GF-D8 (cell line): ENCODE measurements around the gene NGF.
"Not testable (repeated sequence)": the region's sequence is repeated elsewhere in the genome, so short reads cannot be mapped to it uniquely, and the experiment has no call there.

Experiments used
- DNase-seq: peaks from one replicate; lab custom pipeline; 2025; lab: John Stamatoyannopoulos, UW

Gene NGF

DNA sequence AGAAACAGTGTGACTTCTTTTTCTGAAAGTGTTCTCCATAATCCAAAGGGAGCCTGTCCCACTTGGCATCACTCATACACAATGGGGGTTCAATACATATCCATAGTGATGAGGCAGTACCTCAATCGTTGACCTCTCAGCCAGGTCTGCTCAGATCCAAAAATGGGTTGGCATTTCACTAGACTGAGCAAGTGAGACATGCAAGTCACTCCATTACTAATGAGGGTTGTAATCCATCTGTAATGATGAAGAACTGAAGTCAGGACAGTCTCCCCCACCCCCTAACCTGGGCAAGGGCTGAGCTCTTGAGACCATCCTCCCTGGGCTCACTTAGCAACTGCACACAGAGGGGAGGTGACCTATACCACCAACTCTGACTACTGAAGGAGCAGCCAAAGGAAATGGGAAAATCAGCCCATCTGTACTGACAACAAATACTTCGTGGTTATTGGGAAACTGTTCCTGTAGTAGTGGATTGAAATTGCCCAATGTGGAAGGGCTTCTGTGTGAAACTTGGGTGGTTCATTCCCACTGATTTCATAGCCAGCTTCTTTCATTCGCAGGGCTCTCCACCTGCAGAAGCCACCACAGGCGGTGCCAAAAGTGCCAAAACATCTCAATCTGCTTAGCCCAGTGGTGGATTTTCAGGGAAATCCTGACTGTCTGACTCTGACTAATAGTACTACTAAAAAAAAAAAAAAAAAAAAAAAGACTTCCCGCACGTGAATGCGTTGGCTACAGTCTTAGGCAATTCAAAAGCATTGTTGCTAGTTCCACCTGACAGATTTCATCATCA is 5.0 kb downstream of the NGF start:
- no peak for DNase-seq

DNA sequence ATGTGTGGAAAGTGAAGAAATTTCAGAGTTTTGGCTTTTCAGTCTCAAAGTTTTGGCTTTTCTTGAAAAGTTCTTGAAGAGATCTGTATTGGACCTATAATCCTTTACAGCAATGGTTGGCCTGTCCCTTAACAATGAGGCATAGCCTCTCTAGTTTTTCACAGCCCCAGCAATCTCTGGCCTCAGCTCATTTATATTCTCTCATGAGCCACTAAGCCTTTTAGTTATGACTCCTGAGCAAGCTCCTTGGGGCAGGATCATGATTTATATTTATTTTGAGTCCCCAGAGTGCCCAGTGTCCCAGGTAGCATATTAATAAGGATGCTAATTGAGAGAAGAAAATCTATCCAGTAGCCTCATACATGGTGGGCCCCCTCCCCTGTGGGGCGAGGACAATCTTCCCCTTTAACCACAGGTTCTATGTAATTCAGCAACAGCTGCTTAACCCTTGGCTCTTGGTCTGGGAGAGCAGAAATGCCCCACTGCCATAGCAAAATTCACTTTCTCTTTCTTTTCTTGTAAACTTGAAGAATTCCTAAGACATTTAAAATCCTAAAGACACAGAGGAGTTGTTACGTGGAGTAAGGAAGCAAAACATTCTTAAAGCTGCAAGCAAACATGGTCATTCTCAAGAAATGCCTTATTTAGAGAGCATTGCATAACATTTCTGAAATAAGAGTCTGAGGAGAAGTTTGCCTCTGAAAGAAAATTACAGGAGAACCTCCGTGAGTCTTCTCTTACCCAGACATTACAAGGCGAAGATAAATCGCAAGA is 6.3 kb downstream of the NGF start:
- DNase-seq = no peak

DNA sequence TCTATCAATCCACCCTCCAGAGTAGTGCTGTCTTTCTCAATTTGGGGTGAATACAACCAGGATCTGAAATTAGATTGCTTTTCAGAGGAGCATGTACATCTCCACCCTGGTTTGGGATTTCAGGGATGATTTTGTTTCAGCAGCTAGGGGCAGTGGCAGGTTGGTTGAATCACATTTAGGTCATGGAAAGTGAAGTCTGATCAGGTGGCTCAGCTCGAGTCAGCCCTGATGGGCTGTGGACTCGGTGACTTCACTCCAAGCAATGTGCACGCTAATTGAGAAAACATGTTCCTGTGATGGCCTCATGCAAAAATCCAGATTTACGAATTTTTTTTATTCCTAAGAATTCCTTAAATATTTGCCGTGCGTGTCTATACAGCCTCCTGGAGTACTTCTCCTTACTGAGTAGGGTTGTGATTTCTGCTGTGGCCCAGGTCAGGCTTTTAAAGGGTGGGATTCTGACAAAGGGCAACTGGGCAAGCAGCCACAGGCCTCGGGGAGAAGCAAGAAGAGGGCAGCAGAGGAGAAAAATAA is 7.5 kb downstream of the NGF start:
- no peak for DNase-seq

DNA sequence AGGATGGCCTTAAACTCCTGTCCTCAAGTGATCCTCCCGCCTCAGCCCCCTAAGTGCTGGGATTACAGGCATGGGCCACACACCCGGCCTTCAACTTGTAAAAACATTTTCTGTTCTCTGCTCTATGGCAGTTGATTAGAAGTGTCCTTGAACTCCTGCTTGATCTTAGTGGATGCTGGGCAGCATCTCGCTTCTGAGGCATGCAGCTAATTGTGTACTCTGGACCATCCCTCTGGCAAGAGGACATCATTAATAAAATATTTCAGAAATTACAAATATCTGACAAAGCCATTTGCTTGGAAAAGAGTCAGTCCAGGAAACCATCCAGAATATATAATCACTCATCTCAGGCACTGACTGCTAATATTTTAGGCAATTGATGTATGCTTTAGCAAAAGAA is 8.1 kb downstream of the NGF start:
- DNase-seq = no peak

DNA sequence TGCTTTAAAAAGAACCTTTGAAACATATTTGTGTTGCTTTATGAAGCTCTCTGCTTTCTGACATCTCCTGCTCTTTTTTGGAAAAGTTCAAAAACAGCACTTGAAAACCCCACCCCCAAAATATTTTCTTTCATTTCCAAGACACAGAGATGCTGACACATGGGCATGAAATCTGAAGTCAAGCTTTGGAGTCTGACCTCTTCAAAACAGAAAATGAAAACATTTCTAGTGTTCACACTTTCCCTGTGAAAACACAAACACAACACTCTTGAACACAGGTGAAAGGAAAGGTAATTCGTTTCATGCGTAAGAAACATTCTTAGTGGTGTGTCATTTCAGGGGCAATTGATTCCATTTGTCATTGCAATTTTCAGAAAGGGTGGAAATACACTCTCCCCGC is 10.8 kb downstream of the NGF start:
- no peak for DNase-seq

DNA sequence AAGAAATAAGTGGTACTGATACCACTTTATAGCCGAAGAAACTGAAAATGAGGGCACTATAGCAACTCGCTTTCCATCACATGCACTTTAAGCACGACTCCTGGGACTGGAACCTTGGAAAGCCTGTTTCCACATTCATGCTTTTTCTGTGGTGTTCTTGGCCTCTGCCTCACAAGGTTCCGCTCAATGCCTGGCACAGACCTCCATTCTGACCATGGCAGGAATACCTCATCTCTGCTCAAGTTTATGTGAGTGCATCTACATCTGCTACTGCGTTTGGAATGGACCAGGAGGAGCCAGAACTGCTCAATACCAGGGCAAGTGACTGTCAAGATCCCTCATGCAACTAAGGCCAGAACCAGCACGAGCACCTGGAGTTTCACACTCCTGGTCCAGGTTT is 11.6 kb downstream of the NGF start:
- DNase-seq = no peak

DNA sequence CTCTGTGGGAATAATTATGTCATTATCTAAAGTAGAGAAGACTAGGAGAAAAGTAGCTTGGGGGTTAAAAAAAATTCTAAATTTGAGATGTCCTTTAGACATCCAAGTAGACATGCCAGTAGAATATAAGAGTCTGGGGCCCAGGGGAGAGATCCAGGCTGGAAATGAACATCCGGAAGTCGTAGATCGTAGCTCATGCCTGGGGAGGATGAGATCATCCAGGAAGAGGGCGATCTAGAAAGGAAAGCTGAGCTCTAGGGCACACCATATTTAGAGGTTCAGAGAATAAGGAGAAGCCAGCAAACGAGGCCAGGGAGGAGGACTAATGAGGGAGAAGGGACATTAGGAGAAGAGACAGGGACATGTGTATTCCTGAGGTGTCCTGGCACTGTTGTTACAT is 12.2 kb downstream of the NGF start:
- DNase-seq = no peak

DNA sequence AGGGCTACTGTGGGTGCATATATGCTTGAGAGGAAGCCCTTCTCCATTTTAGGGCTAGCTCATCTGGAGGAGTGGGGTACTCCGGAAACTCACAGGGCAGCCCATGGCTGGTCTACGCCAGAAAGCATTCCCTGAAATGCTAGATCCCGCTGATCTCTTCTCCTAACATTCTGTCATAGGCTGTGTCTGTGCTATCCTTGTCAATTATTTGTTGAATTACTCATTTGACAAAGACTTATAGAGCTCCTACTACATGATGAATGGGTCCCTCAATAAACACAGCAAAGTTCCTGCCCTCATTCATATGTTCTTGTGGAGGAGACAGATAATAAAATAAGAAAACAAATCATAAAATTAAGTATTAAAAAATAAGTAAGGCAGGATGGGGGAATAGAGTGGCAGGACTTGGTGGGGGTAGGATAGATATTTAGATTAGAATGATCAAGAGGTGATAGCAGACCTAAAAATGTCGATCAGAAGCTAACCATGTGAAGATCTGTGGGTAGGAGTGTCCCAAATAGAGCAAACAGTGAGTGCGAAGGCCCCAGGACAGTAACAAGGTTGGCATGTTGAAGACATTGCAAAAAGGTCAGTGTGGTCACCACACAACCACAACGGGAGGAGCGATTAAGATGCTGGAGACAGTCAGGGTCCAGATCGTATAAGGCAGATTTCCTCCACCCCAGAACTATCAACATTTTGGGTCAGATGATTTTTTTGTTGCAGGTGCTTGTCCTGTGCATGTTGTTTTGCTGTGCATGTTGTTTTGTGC is 13.2 kb downstream of the NGF start:
- DNase-seq = no peak

DNA sequence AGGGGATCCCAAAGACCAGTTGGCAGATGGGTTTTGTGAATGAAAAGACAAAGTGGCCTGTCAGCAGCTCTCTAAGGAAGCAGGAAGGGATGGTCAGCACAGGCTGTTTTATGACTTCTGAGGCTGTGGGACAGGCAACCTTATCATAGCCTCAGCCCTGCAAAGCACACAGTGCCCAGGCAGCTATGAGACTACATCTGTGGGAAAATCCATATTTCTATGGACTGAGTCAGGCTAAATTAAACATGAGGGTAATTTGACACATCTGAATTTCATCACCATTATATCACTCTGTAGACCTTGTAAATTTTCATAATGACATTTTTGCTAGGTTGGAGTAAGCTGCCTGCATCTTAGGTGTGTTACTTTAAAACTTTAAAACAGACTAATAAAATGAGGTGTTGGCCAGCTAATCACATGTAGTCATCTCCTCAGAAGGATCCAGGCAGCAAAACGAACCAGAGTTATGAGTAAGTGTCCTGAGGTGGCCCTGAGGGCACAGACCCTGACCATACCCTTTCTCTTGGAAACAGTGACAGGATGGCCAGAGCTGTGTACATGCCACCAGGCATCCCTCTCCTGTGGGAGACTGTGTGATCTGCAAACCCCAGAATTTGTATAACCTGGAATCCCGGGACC is 14.6 kb downstream of the NGF start:
- DNase-seq = no peak

DNA sequence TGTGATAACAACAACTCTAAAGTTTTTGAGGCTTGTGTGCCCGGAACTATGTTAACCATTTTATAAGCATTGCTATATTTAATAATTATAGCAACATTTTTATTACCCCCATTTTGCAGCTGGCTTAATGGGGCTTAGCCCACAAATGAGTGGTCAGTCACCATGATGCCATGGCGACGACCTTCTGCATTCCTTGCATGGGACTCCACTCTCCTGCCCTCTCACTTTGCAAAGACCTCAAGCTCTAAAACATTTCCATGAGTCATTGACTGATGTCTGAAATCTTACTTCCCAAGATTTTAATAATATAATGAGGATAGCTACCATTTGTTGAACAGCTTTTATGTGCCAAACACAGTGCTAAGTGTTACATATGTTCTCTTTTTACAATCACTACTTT is 15.4 kb downstream of the NGF start:
- no peak for DNase-seq

DNA sequence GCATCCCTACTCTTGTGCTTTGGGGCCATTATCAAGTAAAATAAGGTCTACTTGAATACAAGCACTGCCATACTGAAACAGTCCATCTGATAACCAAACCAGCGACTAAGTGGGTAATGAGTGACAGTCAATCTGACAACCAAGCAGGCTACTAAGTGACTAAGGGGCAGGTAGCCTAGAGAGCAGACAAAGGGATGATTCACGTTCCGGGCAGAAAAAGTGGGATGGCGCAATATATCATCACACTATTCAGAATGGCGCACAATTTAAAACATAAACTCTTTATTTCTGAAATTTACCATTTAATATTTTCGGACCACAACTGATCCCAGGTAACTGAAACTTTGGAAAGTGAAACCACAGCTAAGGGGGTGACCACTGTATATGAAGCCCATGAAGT is 17.7 kb downstream of the NGF start:
- DNase-seq = no peak

DNA sequence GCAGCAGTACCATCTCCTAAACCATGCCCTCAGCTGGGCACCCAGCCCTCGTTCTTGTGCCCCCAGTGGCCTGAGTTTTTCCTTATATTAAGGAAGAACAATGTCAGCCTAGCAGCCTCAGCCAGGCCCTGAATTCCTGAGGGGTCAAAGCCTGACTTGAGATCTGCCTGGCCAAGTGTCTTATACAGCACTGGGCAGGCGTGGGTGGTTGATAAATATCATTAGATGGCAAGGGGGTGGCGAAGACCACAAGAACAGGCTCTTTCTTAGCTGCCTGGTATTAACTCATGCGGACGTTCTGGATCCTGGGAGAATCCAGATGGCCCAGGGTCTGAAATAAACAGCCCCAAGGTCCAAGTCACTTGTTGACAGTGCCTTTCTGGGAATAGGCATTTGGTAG is 18.3 kb downstream of the NGF start:
- no peak for DNase-seq

DNA sequence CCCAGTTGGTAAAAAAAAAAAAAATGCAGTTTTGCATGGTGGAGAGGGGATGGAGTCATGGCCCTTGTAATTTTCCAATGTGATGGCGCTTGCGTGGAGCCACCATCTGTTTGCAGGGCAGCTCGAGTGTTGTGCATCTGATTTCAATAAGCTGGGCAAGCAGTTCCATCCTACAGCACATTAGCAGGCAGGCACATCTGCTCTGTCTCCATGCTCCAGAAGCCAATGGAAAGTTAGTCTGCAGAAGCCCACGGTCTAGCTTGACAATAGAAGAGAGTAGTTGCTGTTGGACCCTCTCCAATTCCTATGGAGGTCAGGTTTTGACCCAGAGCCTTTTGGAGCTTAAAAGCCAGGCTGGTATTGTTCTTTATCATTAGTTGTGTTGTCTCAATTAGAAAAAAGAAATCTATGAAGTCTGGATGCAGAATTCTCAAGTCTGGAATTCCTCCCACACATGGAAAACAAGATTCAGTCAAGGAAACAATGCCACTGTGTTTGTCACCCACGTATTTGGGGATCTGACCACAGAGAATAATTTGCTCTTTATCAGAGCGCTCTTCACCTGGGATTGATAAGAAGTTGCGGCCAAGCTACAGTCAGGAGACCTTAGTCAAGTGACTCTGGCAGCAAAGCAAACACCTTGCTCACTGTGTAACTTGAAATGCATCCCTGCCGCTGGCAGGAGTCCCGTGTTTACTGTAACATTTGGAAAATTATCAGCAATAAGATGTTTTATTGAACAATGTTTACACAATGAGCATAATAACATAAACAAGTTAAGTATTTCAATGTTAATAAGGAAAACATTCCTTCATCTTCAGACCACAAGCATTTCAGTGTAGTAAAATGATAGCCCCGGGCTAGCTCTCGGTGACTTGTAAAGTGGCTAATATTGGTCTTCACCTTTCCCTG is 20.7 kb downstream of the NGF start:
- DNase-seq = no peak

DNA sequence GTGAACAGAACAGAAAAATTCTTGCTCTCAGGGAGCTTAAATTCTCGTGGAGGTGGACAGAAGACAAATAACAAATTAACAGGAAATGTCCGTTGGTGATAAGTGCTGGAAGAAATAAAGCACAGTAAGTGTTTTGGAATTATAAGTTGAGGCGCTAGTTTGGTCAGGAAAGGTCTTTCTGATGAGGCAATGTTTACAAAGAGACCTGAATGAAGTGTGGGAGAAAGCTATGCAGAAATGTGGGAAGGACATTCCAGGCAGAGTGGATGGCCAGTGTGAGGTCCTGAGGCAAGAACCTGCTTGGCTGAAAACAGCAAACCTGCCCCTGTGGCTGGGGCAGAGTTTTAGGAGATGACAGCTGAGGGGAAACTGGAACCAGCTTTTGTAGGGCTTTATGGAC is 23.3 kb downstream of the NGF start:
- no peak for DNase-seq

DNA sequence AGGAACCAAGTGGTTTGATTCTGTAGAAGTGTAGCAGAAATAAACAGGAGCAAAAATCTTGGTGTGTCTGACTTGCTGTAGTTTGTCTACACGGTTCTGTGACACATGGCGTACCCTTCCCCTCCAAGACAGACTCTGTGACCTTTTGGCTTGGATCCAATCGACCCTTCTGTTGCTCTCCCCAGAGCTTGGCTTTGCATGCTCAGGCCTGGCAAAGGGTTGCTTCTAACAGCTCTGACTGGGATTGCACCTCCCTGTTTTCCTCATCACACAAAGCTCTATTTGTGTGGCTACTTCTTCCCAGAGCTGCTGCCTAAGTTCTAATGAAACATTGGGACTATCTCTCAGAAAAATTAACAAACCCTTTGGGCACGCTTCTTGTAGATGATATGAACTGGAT is 24.0 kb downstream of the NGF start:
- DNase-seq = no peak

DNA sequence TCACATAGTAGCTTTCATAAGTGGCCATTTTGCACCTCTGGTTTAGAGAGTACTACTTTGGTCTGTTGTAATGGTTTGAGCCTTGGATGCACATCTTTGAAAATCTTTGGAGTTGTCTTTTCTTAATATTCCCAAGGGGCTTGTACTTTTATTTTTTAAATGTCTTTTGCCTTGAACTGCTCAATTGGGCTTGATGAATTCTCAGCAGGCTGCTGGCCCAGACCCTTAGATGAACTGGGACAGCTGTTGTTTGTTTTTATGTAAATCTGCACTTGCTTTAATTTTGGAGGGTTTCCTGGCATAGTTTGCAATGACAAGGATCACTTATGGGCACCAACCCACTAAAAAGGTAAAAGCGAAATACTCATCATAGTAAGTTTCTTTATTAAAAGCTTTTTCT is 24.9 kb downstream of the NGF start:
- no peak for DNase-seq

DNA sequence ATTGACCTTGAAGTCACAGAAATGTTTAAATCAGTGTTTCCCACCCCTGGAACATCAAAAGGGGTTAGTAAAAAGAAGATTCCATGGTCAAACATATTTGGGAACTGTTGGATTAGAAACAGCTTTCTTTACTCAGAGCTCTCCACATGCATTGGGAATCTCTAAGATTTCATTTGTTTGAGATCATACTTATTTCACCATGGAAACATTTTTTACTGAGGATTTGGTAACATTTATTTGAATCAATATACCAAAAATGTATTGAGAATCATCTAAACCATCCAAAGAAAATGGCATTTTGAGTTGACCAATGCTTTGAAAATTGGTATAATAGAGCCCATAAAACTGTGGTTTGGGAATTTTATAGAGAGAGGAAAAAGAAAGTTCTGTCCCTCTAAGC is 25.3 kb downstream of the NGF start:
- no peak for DNase-seq

DNA sequence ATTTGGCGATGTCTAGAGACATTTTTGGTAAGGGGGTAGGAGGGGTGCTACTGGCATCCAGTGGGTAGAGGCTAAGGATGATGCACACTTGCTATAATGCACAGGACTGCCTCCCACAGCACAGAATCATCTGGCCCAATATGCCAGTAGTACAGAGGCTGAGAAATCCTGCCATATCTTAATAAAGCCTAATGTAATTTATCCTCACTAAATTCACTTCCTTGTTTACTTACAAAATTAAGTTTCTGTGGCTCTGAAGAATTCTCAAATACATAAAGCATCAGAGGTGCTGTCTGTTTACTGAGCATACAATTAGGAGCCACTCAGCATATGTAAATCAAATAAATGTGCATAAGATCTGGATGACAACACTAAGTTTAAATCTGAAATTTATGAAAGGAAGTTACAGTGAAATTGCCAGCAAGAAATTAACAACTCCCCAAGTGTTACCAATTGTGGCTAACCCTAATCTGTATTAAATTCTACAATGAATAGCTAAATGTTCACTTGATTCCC is 26.5 kb downstream of the NGF start:
- no peak for DNase-seq

DNA sequence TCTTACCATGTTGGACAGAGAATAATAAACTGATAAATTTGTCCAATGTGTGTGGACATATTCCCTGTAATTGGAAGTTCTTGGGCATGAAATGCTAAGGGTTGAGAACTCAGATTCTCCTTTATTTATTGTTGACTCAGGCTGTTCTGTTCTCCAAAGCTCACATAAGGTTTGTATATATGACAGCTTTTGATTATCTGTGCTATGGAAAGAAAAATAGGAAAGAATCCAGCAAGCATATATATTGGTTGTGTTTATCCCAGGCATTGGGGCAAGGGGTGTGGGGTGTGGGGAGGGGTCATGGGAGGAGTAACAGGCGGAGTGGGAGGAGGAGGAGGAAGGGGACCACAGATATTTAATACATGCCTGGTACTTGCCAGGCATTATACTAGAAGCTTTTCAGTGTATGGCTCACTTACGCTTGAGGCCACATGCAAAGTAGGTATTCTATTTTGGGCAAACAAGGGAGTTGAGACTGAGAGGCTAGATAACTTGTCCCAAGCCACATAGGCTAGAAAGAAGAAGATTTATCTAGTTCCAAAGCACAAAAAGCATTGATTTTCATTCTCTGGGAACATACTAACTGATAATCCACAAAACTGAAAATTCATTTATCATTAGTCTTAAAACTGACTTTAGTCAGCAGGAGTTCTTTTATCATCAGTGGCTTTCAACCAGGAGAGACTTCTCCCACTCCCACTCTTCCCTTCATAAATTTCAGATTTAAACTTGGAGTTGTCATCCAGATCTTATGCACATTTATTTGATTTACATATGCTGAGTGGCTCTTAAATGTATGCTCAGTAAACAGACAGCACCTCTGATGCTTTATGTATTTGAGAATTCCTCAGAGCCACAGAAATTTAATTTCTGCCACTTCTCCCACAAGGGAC is 27.2 kb downstream of the NGF start:
- no peak for DNase-seq

DNA sequence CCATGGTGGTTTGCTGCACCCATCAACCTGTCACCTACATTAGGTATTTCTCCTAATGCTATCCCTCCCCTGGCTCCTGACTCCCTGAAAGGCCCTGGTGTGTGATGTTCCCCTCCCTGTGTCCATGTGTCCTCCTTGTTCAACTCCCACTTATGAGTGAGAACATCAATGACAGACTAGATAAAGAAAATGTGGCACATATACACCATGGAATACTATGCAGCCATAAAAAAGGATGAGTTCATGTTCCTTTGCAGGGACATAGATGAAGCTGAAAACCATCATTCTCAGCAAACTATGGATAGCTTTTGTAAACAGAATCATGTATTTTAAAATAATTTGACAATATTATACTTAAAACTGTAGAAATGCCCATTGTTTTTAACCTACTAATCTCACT is 28.5 kb downstream of the NGF start:
- DNase-seq = not testable (repeated sequence)
